Naive thymus-derived CD8-positive, alpha-beta T cell (primary cell): Measurements from ENCODE around the gene ZNF415. TPM values are rescaled to one million over a fixed set of nuclear protein-coding genes. Genes with fewer than 3 reads are reported as not detected.
"Not testable (repeated sequence)": the region's sequence is repeated elsewhere in the genome, so short reads cannot be mapped to it uniquely, and the experiment has no call there.

Experiments used
- ATAC-seq, 2 donors: fragments of 150-1000 bp; cut with Tn5 transposase in 1 of 2; sonication (Bioruptor Pico), chemical (Tn5 transposase) in 1 of 2; 1 replicate in 1 of 2; 2 replicates in 1 of 2; pipeline ENCODE4 v1.10.0; 2021; ENCODE audit warnings: mild to moderate bottlenecking in 2 of 2, moderate library complexity in 2 of 2
- POLR2A ChIA-PET: fragments of 350-600 bp; sonication (Branson Sonifier 250); formaldehyde crosslinking; loops from one replicate; lab custom pipeline; 2021; ENCODE audit warnings: antibody characterized with exemption; lab: Charles Lee
- DNase-seq, 10 donors: peaks; one replicate each; pipeline versions ENCODE4 v3.0.0 to v3.0.0-alpha.2; 2020 to 2022
- H3K27ac Mint-ChIP-seq, 10 donors: one replicate each; pipeline ENCODE4 v1.8.0; 2020 to 2022; ENCODE audit warnings: mild to moderate bottlenecking in 10 of 10, mixed read lengths in 10 of 10, moderate library complexity in 4 of 10, inconsistent platforms in 1 of 10
- H3K27me3 Mint-ChIP-seq, 5 donors: one replicate each; pipeline ENCODE4 v1.8.0; 2021 to 2022; ENCODE audit warnings: mixed read lengths in 5 of 5
- H3K36me3 Mint-ChIP-seq, 3 donors: one replicate each; pipeline ENCODE4 v1.8.0; 2020 to 2022; ENCODE audit warnings: mixed read lengths in 3 of 3, mild to moderate bottlenecking in 2 of 3, inconsistent platforms in 1 of 3
- H3K4me1 Mint-ChIP-seq, 4 donors: one replicate each; pipeline ENCODE4 v1.8.0; 2021 to 2022; ENCODE audit warnings: mixed read lengths in 4 of 4
- H3K4me3 Mint-ChIP-seq, 10 donors: one replicate each; pipeline ENCODE4 v1.8.0; 2020 to 2022; ENCODE audit warnings: mild to moderate bottlenecking in 10 of 10, mixed read lengths in 10 of 10, moderate library complexity in 6 of 10, inconsistent platforms in 1 of 10
- H3K9me3 Mint-ChIP-seq, 9 donors: one replicate each; pipeline ENCODE4 v1.8.0; 2020 to 2022; ENCODE audit warnings: mixed read lengths in 9 of 9, mild to moderate bottlenecking in 3 of 9, inconsistent platforms in 1 of 9, moderate library complexity in 1 of 9
- polyA plus RNA-seq, 3 donors: library from polyadenylated mRNA; unstranded; fragments of 300-500 nt; fragmentation: Illumina TruSeq; gene quantifications; one replicate each; pipeline ENCODE4 v1.2.3, GENCODE V29; 2021
- total RNA-seq, 8 experiments: library from RNA in 2 of 8; stranded (reverse) in 2 of 8; gene quantifications; one replicate each; pipeline ENCODE4 v1.2.3 and lab custom pipeline; 2021 to 2026

Gene ZNF415
- total and polyA plus RNA-seq, 5 experiments from 2014 or later = 0.92 to 5.3 (median 3.7) TPM

GRCh38 chr19:53101518-53101917 is 31.2 kb downstream of the ZNF415 start:
- peak overlapping the region; percentile 88 to 97 (median 94) for H3K4me3 Mint-ChIP-seq
- peaks cover 26 to 51% (median 48%) of the 10 kb centered on the region in 4 donors for H3K4me1 Mint-ChIP-seq
- H3K27me3 Mint-ChIP-seq = no peaks in the 10 kb centered on the region
- peak overlapping the region; percentile 92 to 98 (median 97) for H3K27ac Mint-ChIP-seq
- ATAC-seq (no peak), DNase-seq (no peak)
- peaks cover 0 to 48% (median 11%) of the 10 kb centered on the region in 9 donors for H3K9me3 Mint-ChIP-seq
- H3K36me3 Mint-ChIP-seq = peaks cover 23 to 41% (median 40%) of the 10 kb centered on the region in 3 donors
- POLR2A ChIA-PET = interaction anchor here (0.5 to 0.8 kb wide), 2 partner anchors 19 to 44 kb away, joined by 3 read pairs; no protein-coding TSS in a partner anchor

DNA sequence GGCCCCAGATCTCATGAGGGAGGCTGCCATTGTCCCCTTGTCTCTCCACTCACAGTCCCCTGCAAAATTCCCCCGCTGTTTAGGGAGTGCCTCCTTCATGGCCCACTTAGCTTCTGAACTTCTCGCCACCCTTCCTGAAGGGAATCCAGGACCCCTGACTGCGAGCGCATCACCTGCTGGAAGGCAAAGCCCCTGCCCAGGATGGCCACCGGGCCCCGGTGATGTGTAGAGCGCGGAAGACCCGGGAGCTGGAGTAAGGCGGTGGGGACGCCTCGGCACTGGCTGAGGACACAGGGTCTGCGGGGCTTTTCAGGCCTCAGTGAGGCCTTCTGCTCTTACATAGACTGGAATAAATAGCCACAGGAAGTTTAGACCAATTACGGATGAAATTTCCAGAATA is 34.1 kb downstream of the ZNF415 start:
- DNase-seq, H3K27me3 Mint-ChIP-seq, ATAC-seq: not testable (repeated sequence)
- H3K27ac Mint-ChIP-seq = peak overlapping the region in 2 of 10 donors; percentile 18 to 53
- peak overlapping the region in 1 of 10 donors; percentile 26 for H3K4me3 Mint-ChIP-seq
- peaks cover 26 to 61% (median 44%) of the 10 kb centered on the region in 4 donors for H3K4me1 Mint-ChIP-seq
- H3K36me3 Mint-ChIP-seq = peaks cover 32 to 68% (median 63%) of the 10 kb centered on the region in 3 donors
- POLR2A ChIA-PET = interaction anchor here (0.5 kb wide), 1 partner anchor 335 kb away, joined by 3 read pairs; no protein-coding TSS in a partner anchor
- H3K9me3 Mint-ChIP-seq = peaks cover 0 to 59% (median 16%) of the 10 kb centered on the region in 9 donors

- DNase-seq, POLR2A ChIA-PET, H3K27me3 Mint-ChIP-seq, H3K4me3 Mint-ChIP-seq, ATAC-seq: not testable (repeated sequence)
- H3K4me1 Mint-ChIP-seq = peaks cover 21 to 55% (median 34%) of the 10 kb centered on the region in 4 donors
- peak overlapping the region in 4 of 10 donors; percentile 34 to 83 (median 56) for H3K27ac Mint-ChIP-seq
- H3K36me3 Mint-ChIP-seq = peaks cover 32 to 78% (median 72%) of the 10 kb centered on the region in 3 donors
- peaks cover 0 to 63% (median 14%) of the 10 kb centered on the region in 9 donors for H3K9me3 Mint-ChIP-seq
Measured at GRCh38 chr19:53096982-53097690, 35.6 kb downstream of the ZNF415 start.

- ATAC-seq, H3K27me3 Mint-ChIP-seq, H3K4me3 Mint-ChIP-seq, DNase-seq, H3K27ac Mint-ChIP-seq, POLR2A ChIA-PET: not testable (repeated sequence)
- peaks cover 17 to 49% (median 29%) of the 10 kb centered on the region in 4 donors for H3K4me1 Mint-ChIP-seq
- peaks cover 32 to 78% (median 74%) of the 10 kb centered on the region in 3 donors for H3K36me3 Mint-ChIP-seq
- peaks cover 0 to 58% (median 14%) of the 10 kb centered on the region in 9 donors for H3K9me3 Mint-ChIP-seq
Measured at GRCh38 chr19:53096579-53096978, 36.1 kb downstream of the ZNF415 start.

DNA sequence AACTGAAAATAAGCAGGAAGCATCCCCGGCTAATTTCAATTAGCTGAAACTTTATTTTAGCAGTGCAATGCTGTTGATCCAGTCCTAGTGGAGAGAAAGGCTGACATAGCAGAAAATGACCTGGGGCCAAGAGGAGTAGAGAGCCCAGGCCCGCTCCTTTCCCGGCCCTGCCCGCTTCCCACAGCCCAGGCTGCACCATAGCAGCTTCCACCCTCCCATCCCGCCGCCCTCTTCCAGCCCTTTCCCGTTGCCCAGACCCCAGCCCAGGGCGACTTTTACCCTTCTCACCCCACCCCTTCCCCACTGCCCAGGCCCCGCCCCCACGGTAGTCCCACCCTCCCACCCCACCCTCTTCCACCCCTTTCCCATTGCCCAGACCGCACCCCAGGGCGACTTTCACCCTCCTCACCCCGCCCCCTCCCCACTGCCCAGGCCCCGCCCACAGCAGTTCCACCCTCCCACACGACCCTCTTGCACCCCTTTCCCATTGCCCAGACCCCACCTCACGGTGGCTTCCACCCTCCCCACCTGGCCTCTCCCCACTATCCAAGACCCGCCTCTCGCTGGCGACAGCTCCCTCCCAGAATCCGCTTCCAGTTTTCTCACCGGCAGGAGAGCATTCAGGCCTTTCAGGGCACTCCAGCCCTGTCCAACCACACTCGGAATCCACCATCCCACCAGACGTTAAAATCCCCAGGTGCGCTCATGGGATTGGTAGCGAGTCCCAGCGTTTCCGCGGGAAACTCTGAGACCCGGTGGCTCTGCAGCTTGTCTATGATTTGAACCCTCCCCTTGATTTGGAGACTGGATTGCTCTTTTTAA is 37.7 kb downstream of the ZNF415 start:
- H3K4me3 Mint-ChIP-seq = no peak overlapping the region
- H3K9me3 Mint-ChIP-seq = peaks cover 0 to 61% (median 14%) of the 10 kb centered on the region in 9 donors
- H3K4me1 Mint-ChIP-seq = peaks cover 21 to 52% (median 26%) of the 10 kb centered on the region in 4 donors
- ATAC-seq (no peak), DNase-seq (no peak)
- H3K27ac Mint-ChIP-seq = peak overlapping the region in 1 of 10 donors; percentile 11
- POLR2A ChIA-PET = no interaction called here
- H3K36me3 Mint-ChIP-seq = peaks cover 30 to 90% (median 84%) of the 10 kb centered on the region in 3 donors
- no peaks in the 10 kb centered on the region for H3K27me3 Mint-ChIP-seq

GRCh38 chr19:53092723-53093122 is 40.0 kb downstream of the ZNF415 start:
- peaks cover 12 to 40% (median 17%) of the 10 kb centered on the region in 4 donors for H3K4me1 Mint-ChIP-seq
- peaks cover 31 to 86% (median 82%) of the 10 kb centered on the region in 3 donors for H3K36me3 Mint-ChIP-seq

DNA sequence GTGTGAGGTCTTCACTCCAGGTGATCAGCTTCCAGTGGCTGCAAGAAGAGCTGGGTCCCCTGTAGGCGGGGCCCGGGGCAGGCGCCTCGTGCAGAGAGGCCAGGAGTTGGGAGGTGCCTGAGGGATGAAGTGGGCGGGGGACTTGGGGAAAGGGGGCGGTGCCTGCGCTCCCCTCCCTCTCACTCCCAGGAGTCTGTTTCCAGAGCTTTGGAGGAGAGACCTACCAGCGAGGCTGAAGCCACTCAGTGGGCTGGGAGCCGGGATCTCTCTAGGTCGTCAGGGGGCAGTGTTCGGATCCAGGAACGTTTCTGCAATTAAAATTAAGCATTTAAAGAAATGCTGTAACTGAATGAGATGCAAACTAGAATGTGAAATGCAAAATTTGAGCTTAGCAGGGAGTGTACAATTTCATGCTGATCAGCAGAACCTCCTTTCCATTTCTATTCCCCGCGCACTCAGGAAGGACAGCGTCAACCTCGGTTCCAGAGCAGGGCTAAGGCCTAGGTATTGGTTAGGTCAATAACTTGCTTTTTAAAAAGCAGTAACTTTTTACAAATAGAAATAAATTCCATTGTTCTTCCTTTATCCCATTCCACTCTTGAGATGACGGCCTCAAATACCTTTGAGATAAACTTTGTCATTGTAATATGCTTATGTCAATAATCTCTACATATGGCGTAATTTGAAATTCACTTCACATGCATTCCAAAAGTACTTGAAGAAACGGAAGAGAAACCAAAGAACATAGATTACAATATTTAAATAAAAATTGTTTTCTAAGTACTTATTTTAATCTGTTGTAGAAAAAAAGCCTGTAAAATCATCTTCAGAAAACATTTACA is 41.1 kb downstream of the ZNF415 start:
- H3K4me1 Mint-ChIP-seq = peaks cover 6 to 41% (median 15%) of the 10 kb centered on the region in 4 donors
- DNase-seq = no peak
- H3K27ac Mint-ChIP-seq = no peak overlapping the region
- H3K27me3 Mint-ChIP-seq = no peaks in the 10 kb centered on the region
- no peak for ATAC-seq
- peaks cover 33 to 88% (median 85%) of the 10 kb centered on the region in 3 donors for H3K36me3 Mint-ChIP-seq
- H3K9me3 Mint-ChIP-seq = peaks cover 0 to 60% (median 5%) of the 10 kb centered on the region in 9 donors
- no peak overlapping the region for H3K4me3 Mint-ChIP-seq
- POLR2A ChIA-PET = no interaction called here

More at GRCh38 chr19:53092723-53093122, 40.0 kb downstream of the ZNF415 start:
- Mint-ChIP-seq H3K27me3 (no peaks in the 10 kb centered on the region), H3K9me3 (peaks cover 0 to 57% (median 8%) of the 10 kb centered on the region in 9 donors), H3K27ac (no peak overlapping the region), H3K4me3 (no peak overlapping the region)
- no peak for ATAC-seq
- no peak for DNase-seq
- POLR2A ChIA-PET = no interaction called here

DNA sequence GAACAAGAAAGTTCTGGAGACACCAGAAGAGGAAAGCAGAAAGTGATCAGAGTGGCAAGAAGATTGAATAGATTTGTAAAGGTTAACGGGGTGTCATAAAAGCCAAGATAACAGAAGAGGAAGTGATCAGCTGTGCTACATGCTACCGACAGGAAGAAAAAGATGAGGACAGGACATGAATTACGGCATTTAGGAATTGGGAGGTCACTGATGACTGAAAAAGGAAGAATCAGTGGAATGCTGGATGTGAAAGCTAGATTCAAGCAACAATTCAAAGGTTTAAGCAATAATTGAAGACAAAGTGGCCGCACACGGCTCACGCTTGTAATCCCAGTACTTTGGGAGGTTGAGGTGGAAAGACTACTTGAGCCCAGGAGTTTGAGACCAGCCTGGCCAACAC is 44.6 kb downstream of the ZNF415 start:
- POLR2A ChIA-PET = no interaction called here
- ATAC-seq = no peak
- Mint-ChIP-seq H3K27me3 (no peaks in the 10 kb centered on the region), H3K4me3 (no peak overlapping the region), H3K4me1 (peaks cover 2 to 28% (median 15%) of the 10 kb centered on the region in 4 donors), H3K27ac (peak overlapping the region in 6 of 10 donors; percentile 2 to 90 (median 22)), H3K36me3 (peaks cover 56 to 92% (median 91%) of the 10 kb centered on the region in 3 donors), H3K9me3 (peaks cover 0 to 69% (median 8%) of the 10 kb centered on the region in 9 donors)
- DNase-seq = no peak

GRCh38 chr19:53086949-53087348 is 45.8 kb downstream of the ZNF415 start:
- ATAC-seq = no peak
- Mint-ChIP-seq H3K9me3 (peaks cover 1 to 74% (median 18%) of the 10 kb centered on the region in 9 donors), H3K4me1 (peaks cover 2 to 28% (median 15%) of the 10 kb centered on the region in 4 donors), H3K27ac (peak overlapping the region in 8 of 10 donors; percentile 10 to 80 (median 76)), H3K27me3 (no peaks in the 10 kb centered on the region), H3K4me3 (no peak overlapping the region), H3K36me3 (peaks cover 59 to 93% (median 92%) of the 10 kb centered on the region in 3 donors)
- POLR2A ChIA-PET = interaction anchor here (0.6 kb wide), 1 partner anchor 17 kb away, joined by 3 read pairs; no protein-coding TSS in a partner anchor
- no peak for DNase-seq

DNA sequence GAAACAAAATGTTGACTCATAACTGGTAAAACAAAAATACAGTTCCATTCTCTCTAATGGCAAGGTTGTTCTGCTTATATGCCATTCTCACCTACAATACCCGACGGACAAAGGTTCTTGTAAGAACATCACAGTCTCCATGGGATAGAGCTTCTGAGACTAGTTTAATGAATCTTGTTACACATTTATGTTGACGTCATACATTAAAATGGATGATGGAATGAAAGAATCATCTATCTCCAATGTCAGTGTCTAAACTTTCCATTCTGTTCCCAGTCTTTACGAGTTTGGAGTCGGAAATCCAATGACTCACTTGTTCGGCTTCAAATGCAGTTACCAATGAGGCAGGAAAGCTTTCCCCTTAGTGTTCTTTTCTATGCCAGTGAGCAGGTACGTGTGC is 47.2 kb downstream of the ZNF415 start:
- POLR2A ChIA-PET = interaction anchor here (0.8 kb wide), 1 partner anchor 44 kb away, joined by 5 read pairs; no protein-coding TSS in a partner anchor

DNA sequence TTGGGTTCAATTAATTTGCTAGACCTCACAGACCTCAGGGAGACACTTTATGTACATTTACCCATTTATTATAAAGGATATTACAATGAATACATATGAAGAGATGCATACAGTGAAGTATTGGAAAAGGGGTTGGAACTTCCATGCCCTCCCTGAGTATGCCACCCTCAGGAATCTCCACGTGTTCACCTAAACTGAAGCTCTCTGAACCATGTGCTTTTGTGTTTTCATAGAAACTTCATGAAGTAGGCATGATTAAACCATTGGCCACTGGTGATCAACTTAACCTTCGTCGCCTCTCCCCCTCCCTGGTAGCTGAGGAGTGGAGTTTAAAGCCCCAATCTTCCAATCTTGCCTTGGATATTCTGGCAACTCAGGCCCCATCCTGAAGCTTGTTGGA is 49.8 kb downstream of the ZNF415 start:
- H3K9me3 Mint-ChIP-seq = peaks cover 19 to 92% (median 40%) of the 10 kb centered on the region in 9 donors
- H3K4me3 Mint-ChIP-seq = no peak overlapping the region
- POLR2A ChIA-PET = interaction anchor here (1.1 kb wide), 1 partner anchor 19 kb away, joined by 3 read pairs; no protein-coding TSS in a partner anchor
- ATAC-seq = no peak
- peaks cover 80 to 98% (median 95%) of the 10 kb centered on the region in 3 donors for H3K36me3 Mint-ChIP-seq
- no peak for DNase-seq
- no peak overlapping the region for H3K27ac Mint-ChIP-seq
- peaks cover 4 to 13% (median 8%) of the 10 kb centered on the region in 4 donors for H3K4me1 Mint-ChIP-seq
- H3K27me3 Mint-ChIP-seq = no peaks in the 10 kb centered on the region

More for the DNA sequence above, 47.2 kb downstream of the ZNF415 start:
- no peak overlapping the region for H3K4me3 Mint-ChIP-seq
- H3K9me3 Mint-ChIP-seq = peaks cover 10 to 83% (median 32%) of the 10 kb centered on the region in 9 donors
- H3K27me3 Mint-ChIP-seq = no peaks in the 10 kb centered on the region
- peaks cover 2 to 27% (median 13%) of the 10 kb centered on the region in 4 donors for H3K4me1 Mint-ChIP-seq
- H3K36me3 Mint-ChIP-seq = peaks cover 73 to 95% (median 92%) of the 10 kb centered on the region in 3 donors
- no peak overlapping the region for H3K27ac Mint-ChIP-seq
- no peak for ATAC-seq
- DNase-seq = no peak
